Measurements from ENCODE around the gene OTOG.

The OTOG gene

GRCh38 chr11:17564687-17565042 is 17.6 kb downstream of the OTOG start:
- Histone ChIP-seq H3K4me3 (replicated peaks; ENCODE audit: insufficient read depth, low read length) (no peak overlapping the region), H3K27ac (replicated peaks) (no peak overlapping the region), H3K27me3 (ENCODE audit: insufficient read depth, poor library complexity, severe bottlenecking) (peaks cover 12% of the 10 kb centered on the region)
- DNase-seq (ENCODE audit: low read depth in 1 of 2, low spot score in 1 of 2), result no peak
- TF ChIP-seq GABPA (IDR thresholded peaks at IDR 0.05; ENCODE audit: low read depth) (no peak), CTCF (IDR thresholded peaks at IDR 0.05; ENCODE audit: insufficient read depth, low read length) (no peak), POLR2AphosphoS5 (IDR thresholded peaks at IDR 0.05; ENCODE audit: low read depth) (no peak), SPI1 (IDR thresholded peaks at IDR 0.05; ENCODE audit: borderline replicate concordance, low read depth) (no peak)
- TF ChIP-seq, protein P1, sequence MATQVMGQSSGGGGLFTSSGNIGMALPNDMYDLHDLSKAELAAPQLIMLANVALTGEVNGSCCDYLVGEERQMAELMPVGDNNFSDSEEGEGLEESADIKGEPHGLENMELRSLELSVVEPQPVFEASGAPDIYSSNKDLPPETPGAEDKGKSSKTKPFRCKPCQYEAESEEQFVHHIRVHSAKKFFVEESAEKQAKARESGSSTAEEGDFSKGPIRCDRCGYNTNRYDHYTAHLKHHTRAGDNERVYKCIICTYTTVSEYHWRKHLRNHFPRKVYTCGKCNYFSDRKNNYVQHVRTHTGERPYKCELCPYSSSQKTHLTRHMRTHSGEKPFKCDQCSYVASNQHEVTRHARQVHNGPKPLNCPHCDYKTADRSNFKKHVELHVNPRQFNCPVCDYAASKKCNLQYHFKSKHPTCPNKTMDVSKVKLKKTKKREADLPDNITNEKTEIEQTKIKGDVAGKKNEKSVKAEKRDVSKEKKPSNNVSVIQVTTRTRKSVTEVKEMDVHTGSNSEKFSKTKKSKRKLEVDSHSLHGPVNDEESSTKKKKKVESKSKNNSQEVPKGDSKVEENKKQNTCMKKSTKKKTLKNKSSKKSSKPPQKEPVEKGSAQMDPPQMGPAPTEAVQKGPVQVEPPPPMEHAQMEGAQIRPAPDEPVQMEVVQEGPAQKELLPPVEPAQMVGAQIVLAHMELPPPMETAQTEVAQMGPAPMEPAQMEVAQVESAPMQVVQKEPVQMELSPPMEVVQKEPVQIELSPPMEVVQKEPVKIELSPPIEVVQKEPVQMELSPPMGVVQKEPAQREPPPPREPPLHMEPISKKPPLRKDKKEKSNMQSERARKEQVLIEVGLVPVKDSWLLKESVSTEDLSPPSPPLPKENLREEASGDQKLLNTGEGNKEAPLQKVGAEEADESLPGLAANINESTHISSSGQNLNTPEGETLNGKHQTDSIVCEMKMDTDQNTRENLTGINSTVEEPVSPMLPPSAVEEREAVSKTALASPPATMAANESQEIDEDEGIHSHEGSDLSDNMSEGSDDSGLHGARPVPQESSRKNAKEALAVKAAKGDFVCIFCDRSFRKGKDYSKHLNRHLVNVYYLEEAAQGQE (IDR thresholded peaks at IDR 0.05; ENCODE audit: insufficient replicate concordance, low read depth), result no peak

GRCh38 chr11:17568944-17569343 is 21.9 kb downstream of the OTOG start:
- no peak for DNase-seq (ENCODE audit: low read depth in 1 of 2, low spot score in 1 of 2)
- no peak for TF ChIP-seq GABPA (IDR thresholded peaks at IDR 0.05; ENCODE audit: low read depth)
- H3K27ac ChIP-seq (replicated peaks), result no peak overlapping the region
- H3K27me3 ChIP-seq (ENCODE audit: insufficient read depth, poor library complexity, severe bottlenecking), result peaks cover 12% of the 10 kb centered on the region
- no peak overlapping the region for H3K4me3 ChIP-seq (replicated peaks; ENCODE audit: insufficient read depth, low read length)

DNA sequence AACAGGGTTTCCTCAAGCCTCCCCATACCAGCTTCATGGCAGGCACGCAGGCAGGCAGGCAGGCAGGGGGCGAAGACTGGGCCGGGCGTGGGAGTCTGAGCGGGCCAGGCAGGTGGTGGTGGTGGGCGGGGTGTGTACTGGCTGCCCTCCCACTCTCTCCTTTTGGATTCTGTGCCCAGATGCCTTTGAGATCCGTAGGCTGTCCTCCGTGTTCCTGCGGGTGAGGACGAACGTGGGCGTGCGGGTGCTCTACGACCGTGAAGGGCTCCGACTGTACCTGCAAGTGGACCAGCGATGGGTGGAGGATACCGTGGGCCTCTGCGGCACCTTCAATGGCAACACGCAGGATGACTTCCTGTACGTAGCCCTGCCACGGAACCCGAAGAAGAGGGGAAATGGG is 23.0 kb downstream of the OTOG start:
- no peak for DNase-seq (ENCODE audit: low read depth in 1 of 2, low spot score in 1 of 2)
- no peak overlapping the region for H3K27ac ChIP-seq (replicated peaks)
- no peak overlapping the region for H3K4me3 ChIP-seq (replicated peaks; ENCODE audit: insufficient read depth, low read length)
- peaks cover 12% of the 10 kb centered on the region for H3K27me3 ChIP-seq (ENCODE audit: insufficient read depth, poor library complexity, severe bottlenecking)
- TF ChIP-seq, protein P1 (IDR thresholded peaks at IDR 0.05; ENCODE audit: insufficient replicate concordance, low read depth), result no peak
- TF ChIP-seq GABPA (IDR thresholded peaks at IDR 0.05; ENCODE audit: low read depth) (no peak), POLR2AphosphoS5 (IDR thresholded peaks at IDR 0.05; ENCODE audit: low read depth) (no peak), SPI1 (IDR thresholded peaks at IDR 0.05; ENCODE audit: borderline replicate concordance, low read depth) (no peak), CTCF (IDR thresholded peaks at IDR 0.05; ENCODE audit: insufficient read depth, low read length) (no peak)

- no peak for DNase-seq (ENCODE audit: low read depth in 1 of 2, low spot score in 1 of 2)
- H3K27ac ChIP-seq (replicated peaks), result no peak overlapping the region
- H3K4me3 ChIP-seq (replicated peaks; ENCODE audit: insufficient read depth, low read length), result no peak overlapping the region
- H3K27me3 ChIP-seq (ENCODE audit: insufficient read depth, poor library complexity, severe bottlenecking), result peaks cover 8% of the 10 kb centered on the region
- TF ChIP-seq, protein P1 (IDR thresholded peaks at IDR 0.05; ENCODE audit: insufficient replicate concordance, low read depth), result no peak
- TF ChIP-seq SPI1 (IDR thresholded peaks at IDR 0.05; ENCODE audit: borderline replicate concordance, low read depth), result no peak
These were observed 24.6 kb downstream of the OTOG start for GRCh38 chr11:17571431-17572358.

Measured in HL-60 (cell line).